Endometrium (tissue), 2 donors: Measurements from ENCODE around the gene S100A3.

Experiments
- FAIRE-seq: peaks from 2 replicates; lab custom pipeline; 2012; peaks lifted over from hg19 to GRCh38; lab: Jason Lieb, UNC
- donor health status: control.
- donor health status: control.

S100A3 gene

DNA sequence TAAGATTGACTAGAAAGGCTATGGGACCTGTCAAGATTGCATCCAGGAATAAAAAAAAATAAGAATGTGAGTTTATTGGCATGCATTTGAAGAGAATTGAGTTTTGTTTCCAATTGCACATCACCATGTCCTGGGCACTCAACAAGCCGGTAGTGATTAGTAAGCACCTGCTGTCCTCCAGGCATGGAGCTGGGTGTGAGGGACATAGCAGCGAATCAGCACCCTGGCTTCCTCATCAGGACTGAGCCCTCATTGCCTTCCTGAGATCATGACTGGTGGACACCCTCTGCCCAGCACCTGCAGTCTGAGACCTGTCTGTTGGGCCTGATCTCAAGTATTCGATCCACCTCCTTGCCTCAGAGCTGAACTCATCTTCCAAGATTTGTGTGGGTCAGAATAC is 40.0 kb downstream of the S100A3 start:
- no peak for FAIRE-seq

DNA sequence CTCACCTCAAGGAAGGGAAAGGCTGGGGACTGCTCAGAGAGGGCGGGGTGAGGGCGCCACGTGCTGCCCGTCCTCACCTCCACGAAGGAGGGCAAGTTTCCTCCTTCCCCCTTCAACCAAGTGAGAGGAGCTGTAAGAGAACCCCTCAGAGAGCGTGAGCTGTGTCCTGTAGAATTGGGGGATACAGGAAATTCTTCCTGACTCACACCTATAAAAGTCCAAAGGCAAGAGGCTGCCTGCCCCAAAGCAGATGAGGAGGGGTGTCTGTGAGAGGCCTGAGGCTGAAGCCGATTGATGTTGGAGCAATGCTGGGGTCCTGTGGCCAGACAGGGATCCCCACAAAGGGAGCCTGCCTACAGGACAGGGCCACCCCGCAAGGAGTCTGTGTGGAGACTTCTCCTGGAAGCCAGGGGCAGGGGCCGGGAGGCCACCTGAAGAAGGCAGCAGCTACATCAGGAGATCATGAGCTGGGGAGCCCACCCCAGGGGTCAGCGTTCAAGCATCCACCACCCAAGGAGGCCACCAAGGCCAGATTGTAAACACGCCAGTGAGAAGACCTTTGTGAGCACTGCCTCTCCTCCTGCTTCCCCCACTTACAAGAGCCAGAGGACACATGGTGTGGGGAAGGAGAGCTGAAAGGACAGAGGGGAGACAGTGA is 41.0 kb downstream of the S100A3 start:
- FAIRE-seq: no peak

DNA sequence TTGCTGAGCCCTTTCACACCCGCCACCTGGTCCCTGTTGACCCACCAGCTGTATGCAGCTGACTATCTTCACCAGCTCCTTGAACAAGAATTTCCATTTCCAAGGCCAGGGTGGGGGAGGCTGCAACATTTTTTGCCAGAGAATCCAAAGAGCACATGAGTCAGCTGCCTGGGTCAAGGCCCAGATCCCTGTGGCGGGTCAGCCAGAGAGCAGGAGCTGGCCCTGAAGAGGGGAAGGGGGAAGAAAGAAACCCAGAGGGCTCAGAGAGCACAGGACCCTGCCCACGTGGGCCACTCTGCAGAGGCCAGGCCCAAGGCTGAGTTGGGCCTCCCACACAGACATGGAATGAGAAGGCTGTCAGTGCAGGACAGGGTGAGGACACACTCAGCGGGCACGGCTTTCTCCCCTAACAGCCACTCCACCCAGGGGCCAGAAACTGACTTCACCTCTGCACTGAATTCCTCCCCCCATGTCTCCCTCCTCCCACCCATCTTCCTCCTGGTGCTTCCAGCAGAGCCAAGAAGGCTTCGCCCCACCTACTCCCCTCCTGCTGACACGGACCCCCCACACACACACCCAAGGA is 42.1 kb downstream of the S100A3 start:
- no peak for FAIRE-seq

DNA sequence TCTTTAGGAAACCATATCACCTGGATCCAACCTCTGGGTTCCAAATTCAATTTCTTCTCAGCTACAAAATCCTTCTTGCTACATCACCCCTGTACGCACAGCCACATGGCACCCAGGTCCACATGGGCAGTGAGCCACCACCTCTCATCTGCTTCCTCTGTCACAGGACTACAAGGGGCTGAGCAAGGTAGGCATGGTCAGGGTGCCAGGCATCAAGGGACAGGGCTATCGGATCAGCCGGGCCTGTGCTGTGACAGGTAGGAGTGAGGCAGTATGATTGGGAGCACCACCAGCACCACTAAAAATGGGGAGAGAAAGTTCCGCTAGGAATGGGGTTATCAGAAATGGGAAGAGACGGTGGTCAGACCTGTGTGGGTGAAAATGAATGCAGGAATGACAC is 42.7 kb downstream of the S100A3 start:
- no peak for FAIRE-seq

DNA sequence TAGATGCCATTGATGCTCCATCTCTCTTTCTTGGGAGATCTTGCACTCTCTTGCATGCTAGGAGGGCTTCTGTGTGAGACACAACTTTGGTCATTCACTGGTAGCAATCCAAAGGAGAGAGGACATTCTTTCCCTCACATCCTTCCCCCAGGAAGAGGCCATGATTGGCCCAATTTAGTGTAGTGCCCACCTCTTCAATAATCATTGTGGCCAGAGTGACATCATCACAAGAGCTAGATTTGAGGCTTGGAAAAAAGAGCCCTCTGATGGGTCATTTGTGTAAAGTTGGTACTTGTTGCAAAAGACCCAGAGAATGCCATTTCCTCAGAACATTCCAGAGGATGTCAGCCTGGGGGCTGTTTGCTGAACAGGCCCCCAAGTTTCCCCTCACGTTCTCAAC is 43.5 kb downstream of the S100A3 start:
- FAIRE-seq: no peak

DNA sequence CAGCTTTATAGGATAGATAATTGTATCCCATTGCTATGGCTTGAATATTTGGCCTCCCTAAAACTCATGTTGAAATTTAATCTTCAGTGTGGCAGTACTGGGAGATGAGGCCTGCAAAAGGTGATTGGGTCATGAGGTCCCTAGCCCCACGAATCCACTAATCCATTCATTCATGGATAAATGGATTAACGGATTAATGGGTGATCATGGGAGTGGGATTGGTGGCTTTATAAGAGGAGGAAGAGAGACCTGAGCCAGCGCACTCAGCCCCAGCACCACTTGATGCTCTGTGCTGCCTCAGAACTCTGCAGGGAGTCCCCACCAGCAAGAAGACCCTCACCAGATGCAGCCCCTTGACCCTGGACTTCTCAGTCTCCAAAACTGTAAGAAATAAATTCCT is 45.3 kb downstream of the S100A3 start:
- no peak for FAIRE-seq

DNA sequence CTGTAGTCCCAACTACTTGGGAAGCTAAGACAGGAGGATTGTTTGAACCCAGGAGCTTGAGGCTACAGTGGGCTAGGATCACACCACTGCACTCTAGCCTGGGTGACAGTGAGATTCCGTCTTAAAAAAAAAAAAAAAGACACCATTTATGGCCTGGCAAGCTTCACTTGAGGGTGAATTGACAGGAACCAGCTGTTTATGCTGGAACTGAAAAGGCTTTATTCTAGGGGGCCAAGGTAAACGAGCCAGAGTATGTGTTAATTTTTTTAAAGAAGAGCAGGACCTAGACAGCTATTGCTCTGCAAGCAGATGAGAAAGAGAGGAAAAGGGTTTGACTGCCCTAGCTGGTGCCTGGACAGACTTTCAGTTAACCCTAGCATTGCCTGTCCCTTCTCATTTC is 50.3 kb downstream of the S100A3 start:
- FAIRE-seq: no peak
